ENCODE measurements around the gene EBF3.

DNA sequence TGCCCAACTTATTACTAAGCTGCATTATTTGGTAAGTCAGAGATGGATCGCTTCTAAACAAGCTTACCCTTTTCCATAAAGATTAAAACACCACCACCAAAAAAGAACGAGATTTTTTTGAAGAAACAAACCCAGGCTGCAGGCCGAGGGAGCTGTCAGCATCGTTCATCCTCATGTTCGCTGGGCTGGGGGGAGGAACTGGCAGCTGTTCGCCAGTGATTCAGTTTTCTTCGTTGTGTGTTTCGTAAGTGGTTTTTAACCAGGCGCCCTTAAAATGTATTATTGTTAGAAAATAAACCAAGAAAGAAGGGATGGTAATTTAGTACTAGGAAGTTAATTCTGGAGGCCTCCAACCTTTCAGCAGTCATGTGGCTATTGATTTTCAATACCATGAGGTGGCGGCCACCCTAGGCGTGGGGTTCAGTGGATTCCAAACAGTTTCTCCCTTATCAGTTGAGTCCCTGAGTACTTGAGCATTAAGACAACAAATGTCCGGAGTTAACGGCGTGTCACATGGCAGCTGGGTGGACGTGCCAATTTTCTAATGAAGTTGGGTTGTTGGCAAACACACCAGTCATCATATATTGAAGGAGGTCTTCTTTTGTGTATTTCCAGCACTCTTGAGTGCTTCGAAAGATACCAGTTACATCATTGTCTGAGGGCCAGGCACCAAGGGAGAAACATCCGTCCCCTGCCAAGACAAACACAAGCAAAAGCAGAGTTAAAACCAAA lies 173.2 kb downstream of the EBF3 start:
- TF ChIP-seq CTCF (IDR thresholded peaks at IDR 0.05) = no peak
- TF ChIP-seq POLR2A (IDR thresholded peaks at IDR 0.05) = no peak
